Heart left ventricle (tissue), 16 donors: ENCODE measurements around the gene TMIGD1. TPM values are rescaled to one million over a fixed set of nuclear protein-coding genes. Genes with fewer than 3 reads are reported as not detected.

Experiments
- ATAC-seq, 4 donors: fragments of 200-7000 bp; cut with Tn5 transposase; one replicate each; pipeline ENCODE4 v1.9.1; 2020 to 2022; ENCODE audit warnings: moderate library complexity in 4 of 4, mild to moderate bottlenecking in 3 of 4, moderate number of reproducible peaks in 1 of 4
- DNase-seq, 5 donors: peaks; one replicate each; pipeline ENCODE4 v3.0.0-alpha.2; 2020
- H3K27ac ChIP-seq, 12 donors: fragments of 200-600 bp; sonication (generic) in 4 of 12; one replicate each; pipeline versions ENCODE4 v1.5.0 to v1.8.0; 2016 to 2022; ENCODE audit warnings: mild to moderate bottlenecking in 2 of 12
- H3K27me3 ChIP-seq, 9 donors: fragments of 200-600 bp; sonication (generic) in 2 of 9; one replicate each; pipeline versions ENCODE4 v1.5.1 to v1.8.0; 2016 to 2022; ENCODE audit warnings: mild to moderate bottlenecking in 3 of 9
- H3K36me3 ChIP-seq, 9 donors: fragments of 200-600 bp; sonication (generic) in 2 of 9; one replicate each; pipeline versions ENCODE4 v1.5.0 to v1.8.0; 2018 to 2022; ENCODE audit warnings: mild to moderate bottlenecking in 2 of 9
- H3K4me1 ChIP-seq, 12 donors: fragments of 200-600 bp; sonication (generic) in 4 of 12; one replicate each; pipeline versions ENCODE4 v1.5.0 to v1.8.0; 2016 to 2022; ENCODE audit warnings: mild to moderate bottlenecking in 3 of 12
- H3K4me3 ChIP-seq, 12 donors: fragments of 200-600 bp; sonication (generic) in 4 of 12; one replicate each; pipeline versions ENCODE4 v1.5.0 to v1.8.0; 2017 to 2022; ENCODE audit warnings: mild to moderate bottlenecking in 9 of 12, moderate library complexity in 4 of 12
- H3K9me3 ChIP-seq, 12 donors: fragments of 200-600 bp; sonication (generic) in 4 of 12; one replicate each; pipeline versions ENCODE4 v1.5.0 to v1.8.0; 2016 to 2022; ENCODE audit warnings: mild to moderate bottlenecking in 1 of 12
- POLR2A ChIP-seq, 2 donors: fragments of 450-650 bp; IDR thresholded peaks; one replicate each; pipeline ENCODE4 v1.6.1; 2017; ENCODE audit warnings: antibody characterized with exemption in 2 of 2, mild to moderate bottlenecking in 2 of 2, moderate library complexity in 2 of 2
- WGBS, 4 donors: extraction: QIAGEN DNeasy Blood & Tissue Kit in 2 of 4; methylation state at CpG; one replicate each; pipeline versions ENCODE4 v1.1.5 to v1.1.7; 2013 to 2018; 5-methylcytosine and 5-hydroxymethylcytosine counted together
- intact Hi-C, 10 donors: fragments of 100-400 bp; cut with DNase I; formaldehyde crosslinking; loops; one replicate each; pipeline versions ENCODE4 v1.11.1 to v1.14.2; 2022
- polyA plus RNA-seq, 2 donors: library from polyadenylated mRNA; stranded (reverse); fragments of 200-250 nt; gene quantifications; one replicate each; pipeline ENCODE4 v1.2.3, GENCODE V29; 2013
- total RNA-seq, 9 donors: library from RNA; depleted of rRNA in 2 of 9; stranded (reverse); fragments of >200 nt in 2 of 9; fragmentation: NEBNext Ultra II Directional in 3 of 9; extraction: Animal tissue kit (Norgen Biotek cat#: 25700) in 3 of 9; gene quantifications; one replicate each; pipeline versions ENCODE4 v1.1.0 to v1.2.4, GENCODE V29; 2016 to 2023
- TF ChIP-seq, protein P1 (sequence below), 12 donors: fragments of 200-600 bp; sonication (generic) in 4 of 12; IDR thresholded peaks; one replicate each; pipeline versions ENCODE4 v1.5.0 to v1.8.0; 2018 to 2022; ENCODE audit warnings: antibody characterized with exemption in 12 of 12, mild to moderate bottlenecking in 5 of 12
- donor health status: ischemic (EF 13 %, LVEDD 7.1; RV severe dilation, severe dysfunction).
- donor health status: healthy with polysubstance abuse.
- donor health status: DM: no; HTN: yes; CAD: no.
- donor health status: DM: no; HTN: no; CAD: no.
- donor health status: ischemic (EF 25% LVEDD 6.9; RV normal size, moderate dysfunction).
- donor health status: ischemic (EF 25% LVEDD 5.7; RV mildly dilated, moderate dysfunction).
- donor health status: healthy.
- donor health status: DM: yes; HTN: yes; CAD: no.
- donor health status: ischemic (EF 35%, LVEDD 5.7; RV mildly dilated, moderate dysfunction).
- donor health status: nonischemic (EF 11% LVEDD 7.7; RV severe dilation, severe dysfunction).
- donor health status: DM: yes; HTN: yes; CAD: no.
- donor health status: PGD.
- donor health status: ischemic (EF 29% LVEDD 5.4; RV normal size, mild dysfunction).
- donor health status: nonischemic (EF 23%, LVEDD 6.1; RV moderate dilation, normal function).

Gene TMIGD1
- total and polyA plus RNA-seq, 11 donors = not detected

DNA sequence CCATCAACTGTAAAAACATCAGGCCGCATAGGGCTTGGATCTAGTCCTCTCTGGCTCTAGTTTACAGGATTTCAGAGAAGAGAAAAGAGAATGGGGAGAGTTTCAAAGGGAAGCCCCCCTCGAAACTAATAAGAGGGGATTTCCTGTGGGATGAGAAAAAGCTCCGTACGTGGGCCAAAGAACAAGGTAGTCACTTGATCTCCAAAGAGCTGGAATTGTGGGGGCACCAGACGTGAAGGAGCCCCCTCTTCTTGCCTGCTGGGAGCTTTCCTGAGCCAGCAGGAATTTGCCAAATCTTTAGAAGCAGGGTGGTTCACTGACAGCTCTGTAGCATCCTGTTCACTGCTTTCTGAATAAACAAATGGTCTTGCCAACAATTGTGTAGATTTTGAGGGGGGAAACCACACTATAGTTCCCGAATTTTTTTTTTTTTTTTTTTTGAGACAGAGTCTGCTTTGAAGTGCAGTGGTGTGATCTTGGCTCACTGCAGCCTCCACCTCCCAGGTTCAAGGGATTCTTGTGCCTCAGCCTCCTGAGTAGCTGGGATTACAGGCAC, 7.0 kb upstream of the TMIGD1 start:
- DNase-seq = peak in 1 of 5 donors; percentile 10
- ATAC-seq = peak in 3 of 4 donors; percentile 30 to 62 (median 39)
- WGBS, 4 donors = 37 to 52% (median 43%) methylated on average over 6 of the region's 6 CpGs
- H3K9me3 ChIP-seq = no peaks in the 10 kb centered on the region
- intact Hi-C loops = loop anchor here in 8 of 10 donors (1.0 to 10.0 kb wide), 9 partner anchors 36 to 224 kb away; partner anchors contain the start of genes GOSR1 (in 4 of the 8), CPD (in 3 of the 8) and NSRP1 (in 1 of the 8)
- no peak for TF ChIP-seq POLR2A (IDR thresholded peaks at IDR 0.05)
- TF ChIP-seq, protein P1, sequence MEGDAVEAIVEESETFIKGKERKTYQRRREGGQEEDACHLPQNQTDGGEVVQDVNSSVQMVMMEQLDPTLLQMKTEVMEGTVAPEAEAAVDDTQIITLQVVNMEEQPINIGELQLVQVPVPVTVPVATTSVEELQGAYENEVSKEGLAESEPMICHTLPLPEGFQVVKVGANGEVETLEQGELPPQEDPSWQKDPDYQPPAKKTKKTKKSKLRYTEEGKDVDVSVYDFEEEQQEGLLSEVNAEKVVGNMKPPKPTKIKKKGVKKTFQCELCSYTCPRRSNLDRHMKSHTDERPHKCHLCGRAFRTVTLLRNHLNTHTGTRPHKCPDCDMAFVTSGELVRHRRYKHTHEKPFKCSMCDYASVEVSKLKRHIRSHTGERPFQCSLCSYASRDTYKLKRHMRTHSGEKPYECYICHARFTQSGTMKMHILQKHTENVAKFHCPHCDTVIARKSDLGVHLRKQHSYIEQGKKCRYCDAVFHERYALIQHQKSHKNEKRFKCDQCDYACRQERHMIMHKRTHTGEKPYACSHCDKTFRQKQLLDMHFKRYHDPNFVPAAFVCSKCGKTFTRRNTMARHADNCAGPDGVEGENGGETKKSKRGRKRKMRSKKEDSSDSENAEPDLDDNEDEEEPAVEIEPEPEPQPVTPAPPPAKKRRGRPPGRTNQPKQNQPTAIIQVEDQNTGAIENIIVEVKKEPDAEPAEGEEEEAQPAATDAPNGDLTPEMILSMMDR (IDR thresholded peaks at IDR 0.05) = no peak
- no peaks in the 10 kb centered on the region for H3K36me3 ChIP-seq
- peak overlapping the region; percentile 61 to 87 (median 72) for H3K27ac ChIP-seq
- H3K27me3 ChIP-seq = no peaks in the 10 kb centered on the region
- H3K4me3 ChIP-seq = peak overlapping the region in 1 of 12 donors; percentile 12
- H3K4me1 ChIP-seq = peaks cover 0 to 53% (median 29%) of the 10 kb centered on the region in 12 donors

DNA sequence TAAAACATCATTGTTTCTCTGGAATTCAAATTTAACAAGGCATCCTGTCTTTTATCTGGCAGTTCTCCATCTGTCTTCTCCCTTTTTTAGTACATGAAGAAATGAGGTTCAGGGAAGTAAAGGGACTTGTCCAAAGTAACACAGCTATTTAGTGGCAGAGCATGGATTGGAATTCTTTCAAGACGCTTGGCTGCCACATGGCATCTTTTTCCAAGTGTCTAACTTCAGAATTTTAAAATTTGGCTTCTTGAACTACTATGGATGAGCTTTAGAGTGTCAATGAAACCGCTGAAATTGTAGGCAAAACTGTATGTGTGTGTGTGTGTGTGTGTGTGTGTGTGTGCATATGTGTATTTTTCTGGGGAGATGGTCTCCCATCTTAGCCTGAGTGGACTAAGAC, 5.2 kb upstream of the TMIGD1 start:
- Histone ChIP-seq H3K36me3 (no peaks in the 10 kb centered on the region), H3K4me3 (no peak overlapping the region), H3K4me1 (peaks cover 0 to 37% (median 12%) of the 10 kb centered on the region in 12 donors), H3K9me3 (no peaks in the 10 kb centered on the region), H3K27me3 (no peaks in the 10 kb centered on the region), H3K27ac (no peak overlapping the region)
- TF ChIP-seq, protein P1 (IDR thresholded peaks at IDR 0.05) = no peak
- no peak for TF ChIP-seq POLR2A (IDR thresholded peaks at IDR 0.05)
- DNase-seq = no peak
- intact Hi-C loops = loop anchor here in 4 of 10 donors (5.0 to 10.0 kb wide), 5 partner anchors 96 to 237 kb away; no protein-coding TSS in a partner anchor
- no peak for ATAC-seq
- 84 to 94% (median 88%) methylated on average over 2 of the region's 2 CpGs for WGBS, 4 donors

DNA sequence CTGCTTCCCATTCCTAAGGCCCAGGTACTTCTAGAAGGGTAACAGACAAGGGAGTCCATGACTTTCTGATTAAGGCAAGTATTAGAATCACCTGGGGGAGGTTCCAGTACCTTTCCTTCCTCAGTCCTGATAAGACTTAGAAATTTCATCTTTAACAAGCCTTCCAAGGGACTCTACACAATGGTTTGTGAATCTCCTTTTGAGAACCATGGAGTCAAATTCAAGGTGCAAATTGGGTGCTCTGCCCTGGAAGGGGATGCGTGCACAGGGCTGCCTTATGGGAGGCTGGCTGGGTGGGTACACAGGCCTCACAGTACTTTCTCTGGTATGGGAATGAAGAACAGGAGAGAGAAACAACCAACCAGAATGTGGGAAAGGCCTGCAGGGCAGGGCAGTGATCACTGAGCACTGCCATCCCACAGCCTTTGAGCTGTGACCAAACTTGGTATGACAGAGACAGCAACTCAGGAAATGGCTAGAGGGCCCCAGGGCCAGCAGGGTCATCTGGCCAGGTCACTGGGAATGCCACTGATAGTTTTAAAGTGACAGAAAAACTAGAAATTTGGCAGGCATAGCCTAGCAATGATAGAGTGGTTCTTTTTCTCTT, 3.6 kb upstream of the TMIGD1 start:
- no peak for ATAC-seq
- no peak for DNase-seq
- H3K4me1 ChIP-seq = peaks cover 0 to 28% (median 8%) of the 10 kb centered on the region in 12 donors
- intact Hi-C loops = loop anchor here in 5 of 10 donors (2.0 to 10.0 kb wide), 6 partner anchors 97 to 235 kb away; no protein-coding TSS in a partner anchor
- H3K9me3 ChIP-seq = no peaks in the 10 kb centered on the region
- no peak for TF ChIP-seq POLR2A (IDR thresholded peaks at IDR 0.05)
- TF ChIP-seq, protein P1 (IDR thresholded peaks at IDR 0.05) = no peak
- WGBS, 4 donors = 92 to 100% (median 98%) methylated on average over 1 of the region's 1 CpG
- no peaks in the 10 kb centered on the region for H3K36me3 ChIP-seq
- no peak overlapping the region for H3K4me3 ChIP-seq
- no peak overlapping the region for H3K27ac ChIP-seq
- no peaks in the 10 kb centered on the region for H3K27me3 ChIP-seq
